Activated CD4-positive, CD25-positive, alpha-beta regulatory T cell treated with anti-CD3 and anti-CD28 coated beads, Interleukin-2, amount 50 U/mL, for 16 hours (primary cell): ENCODE data around the gene PRM1.
A peak's percentile ranks its signal among the peaks of the same experiment; 100 is the strongest.

Experiments
- DNase-seq: peaks from one replicate; pipeline ENCODE4 v3.0.0-alpha.2; 2020; ENCODE audit warnings: low read depth, low spot score

PRM1 gene

DNA sequence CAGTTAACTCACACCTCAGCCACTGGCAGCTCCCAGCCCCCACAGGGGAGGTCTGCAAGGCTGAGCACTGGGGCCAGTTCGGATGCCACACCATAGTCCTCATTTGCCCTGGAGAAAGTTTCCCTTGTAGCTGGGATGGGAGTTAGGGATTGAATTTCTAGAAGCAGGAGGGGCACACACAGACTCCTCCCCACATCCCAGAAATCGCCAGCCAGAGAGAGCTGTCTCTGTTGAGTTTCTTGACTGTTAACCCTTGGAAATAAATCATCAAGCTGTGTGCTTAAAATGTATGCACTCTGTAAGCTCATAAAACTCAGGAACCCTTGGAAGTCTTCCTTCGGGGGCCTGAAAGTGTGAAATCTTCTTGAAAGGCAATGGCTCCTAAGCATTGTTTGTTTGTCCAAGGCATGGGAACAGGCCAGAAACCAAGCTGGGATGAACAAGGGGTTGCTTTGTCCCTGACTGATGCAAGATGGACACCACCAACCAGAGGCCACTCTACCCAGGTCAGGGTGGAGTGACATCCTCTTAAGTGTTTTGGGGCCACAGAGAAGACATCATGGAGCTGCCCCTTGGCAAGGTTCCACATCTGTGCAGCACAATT, 7.3 kb downstream of the PRM1 start:
- DNase-seq, result no peak

- no peak for DNase-seq
Measured at GRCh38 chr16:11272921-11273720, 8.0 kb downstream of the PRM1 start, which contains the start of gene PRM3. TSS of gene PRM3 (minus strand) at chr16:11273629. CDS start at chr16:11273595, 34 bp downstream.

DNA sequence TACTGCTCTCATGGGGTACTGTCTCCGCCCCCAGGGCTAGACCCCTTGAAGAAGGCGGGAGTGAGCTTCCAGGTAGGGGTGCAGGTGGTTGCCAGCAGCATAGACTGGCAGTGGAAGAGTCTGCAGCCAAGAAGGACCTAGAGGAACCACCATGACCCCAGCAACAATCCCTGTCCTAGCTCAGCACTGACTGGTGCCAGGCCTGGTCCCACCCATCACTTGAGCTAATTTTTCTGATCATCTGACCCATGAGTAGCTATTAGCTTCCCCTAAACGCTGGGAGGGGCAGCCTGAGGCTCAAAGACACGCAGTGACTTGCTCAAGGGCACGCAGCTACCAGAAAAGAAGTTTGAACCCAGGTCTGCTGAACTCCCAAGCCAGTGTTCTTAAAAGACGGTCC, 8.6 kb downstream of the PRM1 start:
- no peak for DNase-seq

DNA sequence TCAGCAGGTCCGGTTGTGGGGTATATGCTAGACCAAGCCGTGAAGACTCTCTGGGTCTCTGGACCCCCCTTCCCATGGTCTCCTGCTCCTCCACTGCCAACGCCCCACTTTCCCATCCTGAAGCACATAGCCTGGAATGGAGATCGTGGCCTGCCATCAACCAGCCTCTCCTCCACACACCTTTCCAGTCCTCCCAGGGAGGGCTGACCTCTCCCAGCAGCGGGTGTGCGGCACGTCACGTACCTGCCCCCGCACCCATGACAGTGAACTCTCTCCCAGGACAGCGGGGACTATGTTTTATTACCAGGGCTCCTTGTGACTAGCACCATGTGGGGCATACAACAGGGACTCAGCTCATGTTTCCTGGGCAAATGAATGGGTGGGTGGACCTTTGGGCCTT, 9.5 kb downstream of the PRM1 start:
- no peak for DNase-seq

DNA sequence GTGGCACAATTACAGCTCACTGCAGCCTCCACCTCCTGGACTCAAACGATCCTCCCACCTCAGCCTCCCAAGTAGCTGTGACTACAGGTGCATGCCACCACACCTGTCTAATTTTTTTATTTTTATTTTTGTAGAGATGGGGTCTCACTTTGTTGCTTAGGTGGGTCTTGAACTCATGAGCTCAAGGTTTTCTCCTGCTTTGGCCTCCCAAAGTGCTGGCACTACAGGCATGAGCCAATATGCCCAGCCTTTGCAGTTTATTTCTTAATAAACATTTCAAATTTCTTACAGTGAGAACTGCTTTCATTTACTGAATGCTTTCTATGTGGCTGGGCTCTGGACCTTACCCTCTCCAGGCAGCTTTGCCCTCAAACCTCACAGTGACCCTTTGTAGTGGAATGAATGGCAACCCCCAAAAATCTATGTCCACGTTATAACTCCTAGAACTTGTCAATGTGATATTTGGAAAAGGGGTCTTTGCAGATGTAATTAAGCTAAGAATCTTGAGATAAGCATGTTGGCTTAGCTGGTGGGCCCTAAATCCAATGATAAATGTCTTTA, 10.4 kb downstream of the PRM1 start:
- DNase-seq, result no peak

GRCh38 chr16:11268921-11269375, 12.2 kb downstream of the PRM1 start, which contains the start of gene TNP2:
TSS of gene TNP2 (minus strand) at chr16:11269325. CDS start at chr16:11269262, 63 bp downstream.
- DNase-seq, result no peak

DNA sequence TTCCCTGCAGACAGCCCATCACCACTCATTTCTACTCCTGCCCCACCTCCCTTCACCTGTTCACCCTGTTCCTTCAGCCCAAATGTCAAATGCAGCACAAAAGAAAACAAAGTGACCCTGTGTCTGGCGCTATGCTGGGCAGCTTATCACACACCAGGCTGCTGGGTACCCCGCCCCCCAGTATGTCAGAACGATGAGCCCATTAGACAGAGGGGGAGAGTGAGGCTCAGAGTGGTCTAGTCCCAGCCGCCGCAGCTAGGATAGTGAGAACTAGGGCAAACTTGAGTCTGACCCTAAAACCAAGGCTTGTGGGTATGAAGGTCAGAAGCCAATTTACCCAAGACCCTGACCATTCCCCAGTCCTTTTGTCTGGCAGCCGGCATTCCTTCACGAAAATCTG, 16.0 kb downstream of the PRM1 start:
- no peak for DNase-seq

- no peak for DNase-seq
Measured at GRCh38 chr16:11264155-11264832, 16.8 kb downstream of the PRM1 start.

GRCh38 chr16:11263737-11264136, 17.4 kb downstream of the PRM1 start:
- DNase-seq, result no peak

GRCh38 chr16:11262915-11263314, 18.2 kb downstream of the PRM1 start:
- DNase-seq, result no peak

DNA sequence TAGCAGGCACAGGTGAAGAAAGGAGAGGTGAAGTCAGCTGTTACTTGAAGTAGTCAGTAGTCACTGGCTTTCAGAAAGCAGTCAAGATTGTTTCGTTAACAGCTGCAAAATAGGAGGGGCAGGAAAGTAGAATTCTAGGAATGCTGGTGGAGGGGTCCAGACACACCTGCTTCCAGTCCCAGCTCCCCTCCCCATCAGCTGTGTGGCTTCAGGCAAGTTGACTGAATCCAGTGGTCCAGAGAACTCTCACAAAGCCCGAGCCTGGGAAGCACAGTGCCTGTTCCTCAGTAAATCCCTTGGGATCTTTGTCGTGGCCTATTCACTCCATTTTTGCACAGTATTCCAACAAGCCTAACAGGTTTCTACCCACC, 20.5 kb downstream of the PRM1 start:
- no peak for DNase-seq

- DNase-seq, result no peak
Measured at GRCh38 chr16:11259655-11260595, 21.2 kb downstream of the PRM1 start.

- DNase-seq, result no peak
Measured at GRCh38 chr16:11258553-11259492, 22.3 kb downstream of the PRM1 start.

DNA sequence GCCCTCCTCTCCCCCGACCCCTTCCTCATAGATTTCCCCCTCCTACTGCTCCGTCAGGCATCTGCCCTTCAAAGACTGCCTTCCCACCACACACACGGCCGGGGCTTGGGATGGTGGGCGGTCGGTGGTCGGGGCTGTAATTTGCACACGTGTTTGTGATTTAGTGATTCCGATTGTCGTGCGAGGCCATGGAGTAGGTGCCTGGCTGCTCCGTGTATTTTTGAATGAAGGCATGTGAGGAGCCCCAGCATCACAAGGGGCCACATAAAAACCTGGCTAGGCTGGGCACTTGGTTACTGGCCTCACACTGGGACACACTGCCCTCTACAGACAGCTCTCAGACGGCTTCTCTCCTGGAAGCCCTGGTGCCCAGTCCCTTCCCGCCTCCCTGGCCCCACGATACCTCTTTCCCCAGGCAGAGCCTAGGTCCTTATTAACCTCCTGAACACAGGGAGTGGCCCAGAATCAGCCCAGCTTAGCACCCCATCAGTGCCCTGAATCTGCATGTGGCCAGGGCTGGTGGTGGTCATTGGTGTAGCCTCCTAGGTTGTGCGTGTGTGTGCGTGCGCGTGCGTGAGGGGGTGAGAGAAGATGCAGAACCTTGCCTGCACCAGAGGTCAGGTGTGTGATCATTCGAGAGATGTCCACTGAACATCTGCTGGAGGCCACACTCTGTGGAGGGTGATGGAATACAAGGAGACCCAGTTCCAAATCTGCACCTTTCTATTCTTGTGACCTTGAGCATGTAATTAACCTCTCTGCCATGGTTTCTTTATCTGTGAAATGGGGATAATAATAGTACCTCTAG, 23.8 kb downstream of the PRM1 start:
- no peak for DNase-seq

GRCh38 chr16:11256661-11257130, 24.4 kb downstream of the PRM1 start:
- DNase-seq, result no peak

DNA sequence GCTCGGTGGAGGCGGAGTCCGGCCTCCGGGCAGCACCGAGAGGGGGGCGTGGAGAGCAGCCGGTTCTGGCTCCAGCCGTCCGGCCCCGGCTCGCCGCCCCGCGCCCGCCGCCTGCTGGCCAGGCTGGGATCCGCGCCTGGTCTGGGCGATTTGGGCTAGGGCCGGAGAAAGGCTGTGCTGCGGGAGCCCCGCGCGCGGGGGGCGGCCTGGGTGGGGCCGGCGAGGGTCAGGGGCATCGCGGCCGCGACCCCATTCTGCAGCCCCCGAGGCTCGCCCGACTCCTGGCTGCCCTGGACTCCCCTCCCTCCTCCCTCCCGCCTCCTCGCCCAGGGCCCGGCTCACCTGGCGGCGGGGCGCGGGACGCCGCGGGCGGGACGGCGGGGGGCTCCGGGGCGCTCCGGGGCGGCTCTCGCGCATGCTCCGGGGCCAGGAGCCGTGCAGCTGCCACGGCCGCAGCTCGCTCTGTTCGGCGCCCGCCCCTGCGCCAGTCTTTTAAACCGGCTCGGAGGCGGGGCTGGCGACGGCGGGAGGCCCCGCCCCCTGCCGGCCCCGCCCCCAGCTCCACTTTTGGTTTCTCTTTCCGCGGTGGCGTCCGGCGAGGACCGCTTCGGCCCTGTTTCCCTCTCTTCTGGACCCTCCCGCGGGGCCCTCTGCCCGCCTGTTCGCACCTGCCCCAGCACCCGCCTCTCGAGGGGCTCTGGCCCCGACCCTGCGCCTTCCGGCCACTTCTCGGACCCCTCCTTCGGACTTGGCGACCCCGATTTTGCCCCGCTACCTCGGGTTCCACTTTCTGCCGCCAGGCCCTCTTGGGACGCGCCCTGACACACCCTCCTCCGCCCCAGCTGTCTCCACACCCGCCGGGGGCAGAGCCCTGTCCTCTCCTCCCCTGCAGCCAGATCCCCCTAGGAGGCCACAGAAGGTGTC, 25.1 kb downstream of the PRM1 start, which contains the start of gene SOCS1:
TSS of gene SOCS1 (minus strand) at position 468 of the 924 bp plus-strand sequence. CDS start 726 bp downstream, outside the sequence.
- DNase-seq, result peak; percentile 72

GRCh38 chr16:11254913-11255736, 26.0 kb downstream of the PRM1 start:
- peak; percentile 44 for DNase-seq
